Central memory CD8-positive, alpha-beta T cell (primary cell): Measurements from ENCODE around the gene HNRNPA0.

Experiments used
- ATAC-seq: fragments of 150-1000 bp; cut with Tn5 transposase; replicated peaks from 2 replicates; pipeline ENCODE4 v1.10.0; 2022; ENCODE audit warnings: mild to moderate bottlenecking, moderate FRiP score, moderate number of reproducible peaks; ENCODE audit not compliant: poor library complexity, severe bottlenecking; ENCODE audit errors: extremely low read depth
- DNase-seq, 2 donors: peaks; one replicate each; pipeline ENCODE4 v3.0.0; 2021; ENCODE audit warnings: low spot score in 2 of 2
- H3K27ac Mint-ChIP-seq: one replicate; pipeline ENCODE4 v1.8.0; 2022; ENCODE audit warnings: low read depth, mild to moderate bottlenecking, moderate library complexity, mixed read lengths
- H3K27me3 Mint-ChIP-seq: one replicate; pipeline ENCODE4 v1.8.0; 2022; ENCODE audit warnings: mixed read lengths
- H3K36me3 Mint-ChIP-seq: one replicate; pipeline ENCODE4 v1.8.0; 2022; ENCODE audit warnings: mild to moderate bottlenecking, moderate library complexity, mixed read lengths; ENCODE audit not compliant: insufficient read depth
- H3K4me1 Mint-ChIP-seq: one replicate; pipeline ENCODE4 v1.8.0; 2022; ENCODE audit warnings: mixed read lengths
- H3K4me3 Mint-ChIP-seq: one replicate; pipeline ENCODE4 v1.8.0; 2022; ENCODE audit warnings: mild to moderate bottlenecking, moderate library complexity, mixed read lengths
- H3K9me3 Mint-ChIP-seq: one replicate; pipeline ENCODE4 v1.8.0; 2022; ENCODE audit warnings: mixed read lengths

The HNRNPA0 gene

GRCh38 chr5:137747848-137748247 lies 6.3 kb downstream of the HNRNPA0 start:
- no peak overlapping the region for H3K27ac Mint-ChIP-seq
- H3K36me3 Mint-ChIP-seq: peaks cover 13% of the 10 kb centered on the region
- DNase-seq (no peak), ATAC-seq (no peak)
- no peak overlapping the region for H3K4me3 Mint-ChIP-seq
- H3K27me3 Mint-ChIP-seq: no peaks in the 10 kb centered on the region
- peaks cover 22% of the 10 kb centered on the region for H3K4me1 Mint-ChIP-seq
- no peaks in the 10 kb centered on the region for H3K9me3 Mint-ChIP-seq

GRCh38 chr5:137743031-137743640 lies 11.0 kb downstream of the HNRNPA0 start:
- peak; percentile 27 for DNase-seq
- no peaks in the 10 kb centered on the region for H3K36me3 Mint-ChIP-seq

GRCh38 chr5:137741718-137742117 lies 12.4 kb downstream of the HNRNPA0 start:
- Mint-ChIP-seq H3K4me1 (no peaks in the 10 kb centered on the region), H3K36me3 (peaks cover 2% of the 10 kb centered on the region), H3K27ac (no peak overlapping the region), H3K9me3 (no peaks in the 10 kb centered on the region), H3K27me3 (no peaks in the 10 kb centered on the region), H3K4me3 (no peak overlapping the region)
- ATAC-seq (no peak), DNase-seq (no peak)

More at GRCh38 chr5:137743031-137743640, 11.0 kb downstream of the HNRNPA0 start:
- Mint-ChIP-seq H3K4me1 (no peaks in the 10 kb centered on the region), H3K27ac (no peak overlapping the region), H3K27me3 (no peaks in the 10 kb centered on the region), H3K4me3 (no peak overlapping the region), H3K9me3 (no peaks in the 10 kb centered on the region)
- ATAC-seq: peak; percentile 80

GRCh38 chr5:137739737-137740136 lies 14.4 kb downstream of the HNRNPA0 start:
- no peak for DNase-seq
- no peaks in the 10 kb centered on the region for H3K27me3 Mint-ChIP-seq
- H3K9me3 Mint-ChIP-seq: no peaks in the 10 kb centered on the region
- H3K4me1 Mint-ChIP-seq: no peaks in the 10 kb centered on the region
- peaks cover 2% of the 10 kb centered on the region for H3K36me3 Mint-ChIP-seq
- H3K27ac Mint-ChIP-seq: no peak overlapping the region
- ATAC-seq: no peak
- H3K4me3 Mint-ChIP-seq: no peak overlapping the region

- no peaks in the 10 kb centered on the region for H3K4me1 Mint-ChIP-seq
- ATAC-seq (no peak), DNase-seq (no peak)
- no peak overlapping the region for H3K27ac Mint-ChIP-seq
- no peak overlapping the region for H3K4me3 Mint-ChIP-seq
- no peaks in the 10 kb centered on the region for H3K9me3 Mint-ChIP-seq
- H3K36me3 Mint-ChIP-seq: peaks cover 2% of the 10 kb centered on the region
- H3K27me3 Mint-ChIP-seq: no peaks in the 10 kb centered on the region
These were observed 15.2 kb downstream of the HNRNPA0 start for GRCh38 chr5:137738947-137739346.

GRCh38 chr5:137737349-137738131 lies 16.6 kb downstream of the HNRNPA0 start:
- ATAC-seq: peak; percentile 46
- H3K9me3 Mint-ChIP-seq: no peaks in the 10 kb centered on the region
- no peaks in the 10 kb centered on the region for H3K27me3 Mint-ChIP-seq
- no peak overlapping the region for H3K4me3 Mint-ChIP-seq
- H3K4me1 Mint-ChIP-seq: no peaks in the 10 kb centered on the region
- DNase-seq: no peak
- H3K27ac Mint-ChIP-seq: peak overlapping the region; percentile 23
- H3K36me3 Mint-ChIP-seq: peaks cover 2% of the 10 kb centered on the region

- H3K36me3 Mint-ChIP-seq: peaks cover 2% of the 10 kb centered on the region
- ATAC-seq (no peak), DNase-seq (no peak)
- H3K9me3 Mint-ChIP-seq: no peaks in the 10 kb centered on the region
- no peak overlapping the region for H3K27ac Mint-ChIP-seq
- no peaks in the 10 kb centered on the region for H3K27me3 Mint-ChIP-seq
- H3K4me3 Mint-ChIP-seq: no peak overlapping the region
- peaks cover 5% of the 10 kb centered on the region for H3K4me1 Mint-ChIP-seq
These were observed 17.7 kb downstream of the HNRNPA0 start for GRCh38 chr5:137736496-137736895.

- DNase-seq: no peak
- H3K36me3 Mint-ChIP-seq: peaks cover 2% of the 10 kb centered on the region
These were observed 18.4 kb downstream of the HNRNPA0 start, which contains the start of gene KLHL3 for GRCh38 chr5:137735555-137736284. Gene KLHL3 (minus strand): TSS chr5:137736089. CDS start chr5:137735646, 443 bp downstream.

GRCh38 chr5:137734962-137735554 lies 19.1 kb downstream of the HNRNPA0 start:
- H3K4me3 Mint-ChIP-seq: no peak overlapping the region
- peaks cover 2% of the 10 kb centered on the region for H3K36me3 Mint-ChIP-seq
- peak; percentile 33 for ATAC-seq

More at GRCh38 chr5:137735555-137736284, 18.4 kb downstream of the HNRNPA0 start, which contains the start of gene KLHL3:
- no peaks in the 10 kb centered on the region for H3K9me3 Mint-ChIP-seq
- no peaks in the 10 kb centered on the region for H3K27me3 Mint-ChIP-seq
- peaks cover 5% of the 10 kb centered on the region for H3K4me1 Mint-ChIP-seq
- H3K27ac Mint-ChIP-seq: no peak within 1 kb of the TSS
- no peak within 1 kb of the TSS for H3K4me3 Mint-ChIP-seq
- peak; percentile 50 for ATAC-seq

GRCh38 chr5:137734331-137734730 lies 19.8 kb downstream of the HNRNPA0 start:
- ATAC-seq (no peak), DNase-seq (no peak)
- peaks cover 2% of the 10 kb centered on the region for H3K36me3 Mint-ChIP-seq

More at GRCh38 chr5:137734962-137735554, 19.1 kb downstream of the HNRNPA0 start:
- Mint-ChIP-seq H3K27ac (no peak overlapping the region), H3K9me3 (no peaks in the 10 kb centered on the region), H3K4me1 (peaks cover 5% of the 10 kb centered on the region), H3K27me3 (no peaks in the 10 kb centered on the region)
- no peak for DNase-seq

GRCh38 chr5:137733922-137734321 lies 20.2 kb downstream of the HNRNPA0 start:
- Mint-ChIP-seq H3K9me3 (no peaks in the 10 kb centered on the region), H3K4me3 (no peak overlapping the region), H3K27me3 (no peaks in the 10 kb centered on the region), H3K36me3 (peaks cover 2% of the 10 kb centered on the region), H3K27ac (no peak overlapping the region), H3K4me1 (peaks cover 5% of the 10 kb centered on the region)
- no peak for ATAC-seq
- DNase-seq: no peak

More at GRCh38 chr5:137734331-137734730, 19.8 kb downstream of the HNRNPA0 start:
- H3K27me3 Mint-ChIP-seq: no peaks in the 10 kb centered on the region
- H3K9me3 Mint-ChIP-seq: no peaks in the 10 kb centered on the region
- H3K4me3 Mint-ChIP-seq: no peak overlapping the region
- H3K4me1 Mint-ChIP-seq: peaks cover 5% of the 10 kb centered on the region
- H3K27ac Mint-ChIP-seq: no peak overlapping the region

GRCh38 chr5:137733006-137733405 lies 21.2 kb downstream of the HNRNPA0 start:
- no peaks in the 10 kb centered on the region for H3K27me3 Mint-ChIP-seq
- H3K9me3 Mint-ChIP-seq: no peaks in the 10 kb centered on the region
- H3K4me1 Mint-ChIP-seq: peaks cover 5% of the 10 kb centered on the region
- no peak for DNase-seq
- H3K36me3 Mint-ChIP-seq: peaks cover 2% of the 10 kb centered on the region
- no peak for ATAC-seq
- H3K4me3 Mint-ChIP-seq: no peak overlapping the region
- H3K27ac Mint-ChIP-seq: no peak overlapping the region
